Stimulated activated CD8-positive, alpha-beta memory T cell treated with anti-CD3 and anti-CD28 coated beads, Interleukin-15, amount 100 ng/mL, for 48 hours (primary cell): ENCODE results near the gene FCER2.

Experiments
- DNase-seq, 2 donors: peaks; one replicate each; pipeline ENCODE4 v3.0.0-alpha.2; 2020; ENCODE audit warnings: low read depth in 2 of 2

Gene FCER2

GRCh38 chr19:7677669-7678311 lies 24.1 kb downstream of the FCER2 start:
- no peak for DNase-seq

GRCh38 chr19:7676854-7677253 lies 25.1 kb downstream of the FCER2 start, which contains the start of gene MCEMP1:
MCEMP1 (plus strand) TSS chr19:7677090; CDS start chr19:7677121, 31 bp downstream.
- DNase-seq = no peak

GRCh38 chr19:7676376-7676775 lies 25.6 kb downstream of the FCER2 start:
- no peak for DNase-seq

GRCh38 chr19:7674010-7675005 lies 27.6 kb downstream of the FCER2 start:
- DNase-seq = no peak

DNA sequence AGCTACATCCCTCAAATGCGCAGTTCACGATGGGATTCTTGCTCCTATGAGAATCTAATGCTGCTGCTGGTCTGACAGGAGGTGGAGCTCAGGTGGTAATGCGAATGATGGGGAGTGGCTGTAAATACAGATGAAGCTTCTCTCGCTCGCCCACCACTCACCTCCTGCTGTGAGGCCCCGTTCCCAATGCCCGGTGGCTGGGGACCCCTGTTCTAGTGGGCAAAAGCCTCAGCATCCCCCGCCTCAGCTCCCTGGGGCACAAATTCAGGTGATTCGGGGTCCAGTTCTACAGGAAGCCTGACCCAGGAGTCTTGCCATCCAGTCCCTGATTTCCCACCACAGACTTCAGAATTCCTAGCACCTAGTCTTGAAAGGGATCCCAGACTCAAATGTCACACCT lies 29.4 kb downstream of the FCER2 start:
- no peak for DNase-seq

DNA sequence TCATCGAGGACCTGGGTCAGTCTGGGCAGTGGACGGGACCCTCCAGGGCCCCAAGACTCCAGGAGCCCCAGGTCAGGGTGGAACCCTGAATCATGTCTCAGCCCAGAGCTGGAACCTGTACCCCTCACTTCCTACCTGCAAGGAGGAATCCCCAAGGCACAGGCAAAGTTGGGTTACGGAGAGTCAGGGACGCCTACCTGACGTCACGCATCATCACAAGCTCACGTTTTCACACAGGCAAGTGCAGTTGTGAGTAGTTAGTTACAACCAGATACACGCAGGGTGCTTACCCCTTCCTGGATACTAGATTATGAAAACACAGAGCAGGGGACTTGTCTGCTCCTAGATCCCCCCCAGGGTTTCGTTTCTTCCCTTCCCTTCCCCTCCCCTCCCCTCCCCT lies 31.1 kb downstream of the FCER2 start:
- DNase-seq = no peak

GRCh38 chr19:7670150-7670783 lies 31.7 kb downstream of the FCER2 start:
- no peak for DNase-seq

GRCh38 chr19:7669641-7670040 lies 32.3 kb downstream of the FCER2 start:
- DNase-seq = no peak

GRCh38 chr19:7668842-7669241 lies 33.1 kb downstream of the FCER2 start, which contains the start of gene RETN:
RETN (plus strand) TSS chr19:7669049; CDS start chr19:7669327, 278 bp downstream.
- DNase-seq = no peak

- DNase-seq = no peak
Measured at GRCh38 chr19:7665076-7665475, 36.9 kb downstream of the FCER2 start.

DNA sequence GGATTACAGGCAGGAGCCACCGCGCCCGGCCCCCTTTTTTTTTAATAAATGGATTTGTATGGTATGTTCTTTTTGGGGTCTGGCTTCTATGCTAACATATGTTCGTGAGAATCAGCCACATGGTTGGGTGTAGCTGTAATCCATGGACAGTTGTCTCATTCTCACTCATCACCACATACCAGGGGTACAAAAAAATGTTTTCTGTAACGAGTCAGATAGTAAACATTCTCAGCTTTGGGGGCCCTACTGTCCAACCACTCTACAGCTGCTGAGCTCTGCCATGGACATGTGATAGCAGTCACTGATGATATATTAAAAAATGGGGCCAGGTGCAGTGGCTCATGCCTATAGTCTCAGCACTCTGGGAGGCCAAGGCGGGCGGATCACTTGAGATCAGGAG lies 38.2 kb downstream of the FCER2 start:
- no peak for DNase-seq

- no peak for DNase-seq
Measured at GRCh38 chr19:7662657-7663056, 39.3 kb downstream of the FCER2 start.

DNA sequence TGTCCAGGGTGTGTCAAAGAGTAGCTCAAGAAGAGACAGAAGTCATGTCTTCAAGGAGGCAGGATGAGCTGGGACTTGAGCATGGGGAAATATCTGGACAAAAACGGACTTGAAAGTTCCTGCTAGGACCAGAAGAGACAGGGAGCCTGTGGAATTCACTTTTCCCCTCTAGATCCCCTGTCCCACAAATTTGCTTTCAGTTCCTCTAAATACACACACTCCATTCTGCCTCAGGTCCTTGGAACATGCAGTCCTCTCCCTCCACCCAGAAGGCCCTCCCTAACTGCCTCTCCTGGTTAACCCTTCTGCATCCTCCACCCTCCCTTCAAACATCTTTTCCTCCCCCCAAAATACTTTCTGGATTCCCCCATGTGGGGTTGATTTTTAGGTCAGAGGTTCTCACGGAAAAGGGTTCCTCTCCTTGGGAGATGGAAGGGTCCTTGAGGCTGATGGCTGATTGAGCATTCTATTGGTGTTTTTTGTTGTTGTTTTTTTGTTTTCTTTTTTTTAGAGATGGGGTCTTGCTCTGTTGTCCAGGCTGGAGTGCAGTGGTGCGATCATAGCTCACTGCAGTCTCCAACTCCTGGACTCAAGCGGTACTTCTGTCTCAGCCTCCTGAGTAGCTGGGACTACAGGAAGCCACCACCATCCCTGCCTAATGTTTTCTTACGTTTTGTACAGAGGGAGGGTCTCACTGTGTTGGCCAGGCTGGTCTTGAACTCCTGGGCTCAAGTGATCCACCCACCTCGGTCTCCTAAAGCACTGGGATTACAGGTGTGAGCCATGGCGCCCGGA lies 40.0 kb downstream of the FCER2 start:
- DNase-seq = no peak

- DNase-seq = no peak
Measured at GRCh38 chr19:7658219-7658686, 43.7 kb downstream of the FCER2 start.

GRCh38 chr19:7657131-7657751 lies 44.7 kb downstream of the FCER2 start:
- peak in 1 of 2 donors; percentile 46 for DNase-seq

DNA sequence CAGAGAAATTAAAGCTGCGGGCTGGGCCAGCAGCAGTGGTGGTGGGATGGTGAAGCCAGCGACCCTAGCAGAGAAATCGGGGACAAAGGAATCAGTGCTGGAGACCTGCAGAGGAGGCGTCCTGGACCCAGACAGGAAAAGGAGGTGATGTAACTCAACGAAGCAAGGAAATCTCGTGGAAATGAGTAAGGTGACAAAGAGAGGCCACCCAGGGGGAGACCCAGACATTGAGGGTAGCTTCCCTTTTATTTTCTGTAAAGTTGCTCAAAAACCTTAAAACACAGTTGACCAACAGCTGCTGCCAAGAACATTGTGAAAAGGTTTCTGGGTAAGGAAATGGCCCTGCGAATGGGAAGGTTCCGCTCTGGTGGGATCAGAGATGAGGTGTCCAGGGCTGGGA lies 46.4 kb downstream of the FCER2 start:
- DNase-seq = no peak

DNA sequence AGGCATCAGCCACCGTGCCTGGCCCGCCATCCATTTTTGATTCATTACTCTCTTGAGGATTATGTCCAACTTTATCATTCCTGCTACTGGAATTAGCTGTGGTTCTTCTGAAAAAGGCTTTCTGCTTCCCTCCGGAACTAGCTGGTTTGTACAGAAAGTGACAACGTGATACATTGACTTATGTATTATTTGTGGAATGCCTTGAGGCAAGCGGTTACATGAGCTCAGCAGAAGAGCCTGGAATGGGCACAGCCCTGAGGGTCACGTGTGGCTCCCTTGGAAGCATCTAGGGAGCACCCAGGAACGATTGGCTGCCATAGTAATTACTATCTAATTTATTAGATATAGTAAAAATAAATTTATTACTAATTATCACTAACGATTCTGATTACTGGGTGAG lies 47.5 kb downstream of the FCER2 start:
- DNase-seq = no peak

DNA sequence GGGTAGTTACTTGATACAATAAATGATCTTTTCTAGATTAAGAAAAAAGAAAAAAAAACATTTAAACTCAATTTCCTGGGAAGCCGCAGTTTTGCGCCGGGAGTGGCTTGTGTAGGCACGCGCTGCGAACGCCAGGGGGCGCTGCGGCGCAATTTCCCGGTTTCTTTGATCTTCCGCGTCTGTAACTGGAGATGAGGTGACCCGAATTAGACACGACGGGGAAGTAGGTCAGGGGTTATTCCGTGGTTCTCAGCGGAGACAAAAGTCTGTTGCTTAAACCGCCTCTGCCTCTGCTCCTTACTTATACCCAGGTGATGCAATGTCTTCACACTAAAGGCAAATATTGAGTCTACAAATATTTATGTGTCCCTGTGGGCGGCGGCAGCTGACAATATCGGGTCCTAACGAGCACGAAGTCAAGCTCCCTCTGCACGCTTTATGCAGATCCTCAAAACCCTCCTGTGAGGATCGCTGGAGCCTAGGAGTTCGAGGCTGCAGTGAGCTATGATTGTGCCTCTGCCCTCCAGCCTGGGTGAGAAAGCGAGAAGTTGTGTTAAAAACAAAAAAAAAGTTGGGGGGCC lies 49.8 kb downstream of the FCER2 start:
- DNase-seq = peak; percentile 62

DNA sequence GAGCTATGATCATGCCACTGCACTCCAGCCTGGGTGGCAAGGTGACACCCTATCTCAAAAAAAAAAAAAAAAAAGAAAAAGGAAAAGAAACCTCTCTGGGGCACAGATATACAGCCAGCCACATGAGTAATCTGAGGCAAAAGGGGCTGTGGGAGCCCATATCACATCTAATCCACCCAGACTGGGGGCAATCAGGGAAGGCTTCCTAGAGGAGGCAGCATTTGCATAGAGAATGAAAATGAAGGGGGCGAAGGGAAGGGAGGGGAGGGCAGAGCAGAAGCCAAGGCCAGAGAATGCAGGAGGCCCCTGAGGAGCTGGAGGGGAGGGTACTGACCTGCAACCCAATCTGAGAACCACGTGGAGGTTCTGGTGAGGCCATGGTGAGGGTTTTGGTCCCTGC lies 51.8 kb downstream of the FCER2 start:
- no peak for DNase-seq

- DNase-seq = no peak
Measured at GRCh38 chr19:7648265-7649014, 53.5 kb downstream of the FCER2 start.
